Activated naive CD4-positive, alpha-beta T cell treated with anti-CD3 and anti-CD28 coated beads for 36 hours (primary cell): ENCODE measurements around the gene UBE2L3. TPM values are rescaled to one million over a fixed set of nuclear protein-coding genes. Genes with fewer than 3 reads are reported as not detected.
"Not testable (repeated sequence)": the region's sequence is repeated elsewhere in the genome, so short reads cannot be mapped to it uniquely, and the experiment has no call there.

Experiments used
- CTCF ChIA-PET: fragments of 350-600 bp; sonication (Branson Sonifier 250); formaldehyde crosslinking; loops from one replicate; lab custom pipeline; 2021; ENCODE audit warnings: antibody characterized with exemption; lab: Charles Lee
- DNase-seq: peaks from one replicate; pipeline ENCODE4 v3.0.0-alpha.2; 2020
- H3K27ac Mint-ChIP-seq: one replicate; pipeline ENCODE4 v1.8.0; 2021; ENCODE audit warnings: mild to moderate bottlenecking, mixed read lengths
- H3K27me3 Mint-ChIP-seq: one replicate; pipeline ENCODE4 v1.8.0; 2021; ENCODE audit warnings: low read depth, mixed read lengths
- H3K36me3 Mint-ChIP-seq: one replicate; pipeline ENCODE4 v1.8.0; 2021; ENCODE audit warnings: low read depth, mixed read lengths
- H3K4me1 Mint-ChIP-seq: one replicate; pipeline ENCODE4 v1.8.0; 2021; ENCODE audit warnings: low read depth, mixed read lengths
- H3K4me3 Mint-ChIP-seq: one replicate; pipeline ENCODE4 v1.8.0; 2021; ENCODE audit warnings: mild to moderate bottlenecking, moderate library complexity, mixed read lengths
- H3K9me3 Mint-ChIP-seq: one replicate; pipeline ENCODE4 v1.8.0; 2021; ENCODE audit warnings: mixed read lengths
- intact Hi-C: fragments of 100-400 bp; cut with micrococcal nuclease; formaldehyde crosslinking; loops from one replicate; pipeline ENCODE4 v1.15.1; 2023
- total RNA-seq, 2 experiments: library from RNA; stranded (reverse); gene quantifications; one replicate each; pipeline ENCODE4 v1.2.3, GENCODE V29; 2021

UBE2L3 gene
- 10 to 100 TPM; 49.1 to 50.1 TPM for total RNA-seq

- no peaks in the 10 kb centered on the region for H3K27me3 Mint-ChIP-seq
- H3K36me3 Mint-ChIP-seq = peaks cover 22% of the 10 kb centered on the region
- DNase-seq = peak; percentile 89
- peak within 1 kb of the TSS; percentile 93 for H3K4me3 Mint-ChIP-seq
- no peaks in the 10 kb centered on the region for H3K9me3 Mint-ChIP-seq
- intact Hi-C loops = loop anchor here (1.0 kb wide), 1 partner anchor 62 kb away; no protein-coding TSS in a partner anchor
- CTCF ChIA-PET = interaction anchor here (0.5 to 1.9 kb wide), 4 partner anchors 61 to 131 kb away, joined by 3 to 8 read pairs (median 4); no protein-coding TSS in a partner anchor
- H3K4me1 Mint-ChIP-seq = peaks cover 40% of the 10 kb centered on the region
- peak within 1 kb of the TSS; percentile 91 for H3K27ac Mint-ChIP-seq
Measured at GRCh38 chr22:21567456-21568346, at the start of gene UBE2L3. Gene UBE2L3 (plus strand): TSS chr22:21567714. CDS start chr22:21567745, 31 bp downstream.

DNA sequence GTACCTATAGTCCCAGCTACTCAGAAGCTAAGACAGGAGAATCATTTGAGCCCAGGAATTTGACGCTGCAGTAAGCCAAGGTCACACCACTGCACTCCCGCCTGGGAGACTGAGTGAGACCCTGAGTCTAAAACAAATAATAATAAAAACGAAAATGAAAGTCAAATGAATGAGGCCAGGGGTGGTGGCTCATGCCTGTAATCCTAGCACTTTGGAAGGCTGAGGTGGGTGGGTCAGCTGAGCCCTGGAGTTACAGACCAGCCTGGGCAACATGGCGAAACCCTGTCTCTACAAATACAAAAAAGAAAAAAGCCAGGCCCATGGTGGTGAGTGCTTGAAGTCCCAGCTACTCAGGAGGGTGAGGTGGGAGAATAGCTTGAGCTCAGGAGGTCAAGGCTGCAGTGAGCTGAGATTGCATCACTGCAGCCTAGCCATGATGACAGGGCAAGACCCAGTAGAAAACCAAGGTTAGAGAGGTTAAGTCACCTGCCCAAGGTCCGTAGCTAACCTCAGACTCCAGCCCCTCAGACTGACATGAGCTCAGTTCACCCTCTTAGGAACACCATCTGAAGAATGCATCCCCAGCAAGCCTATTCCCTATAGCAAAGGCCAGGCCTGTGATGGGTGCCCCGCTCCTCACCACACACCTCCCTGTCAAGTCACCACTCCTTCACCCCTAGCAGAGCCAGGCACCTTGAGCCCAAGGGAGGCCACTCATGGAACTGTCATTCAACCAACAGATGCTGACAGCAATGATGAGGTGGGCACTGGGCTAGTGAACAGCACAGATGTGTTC, 40.6 kb upstream of the UBE2L3 start:
- H3K36me3 Mint-ChIP-seq, H3K4me1 Mint-ChIP-seq, H3K4me3 Mint-ChIP-seq, CTCF ChIA-PET, H3K9me3 Mint-ChIP-seq, H3K27me3 Mint-ChIP-seq, intact Hi-C loops, H3K27ac Mint-ChIP-seq, DNase-seq: not testable (repeated sequence)

GRCh38 chr22:21531525-21531924, 36.0 kb upstream of the UBE2L3 start:
- H3K27ac Mint-ChIP-seq = not testable (repeated sequence)

GRCh38 chr22:21532863-21533648, 34.5 kb upstream of the UBE2L3 start:
- H3K27ac Mint-ChIP-seq, H3K4me3 Mint-ChIP-seq, H3K36me3 Mint-ChIP-seq, intact Hi-C loops, H3K4me1 Mint-ChIP-seq, H3K9me3 Mint-ChIP-seq, DNase-seq, H3K27me3 Mint-ChIP-seq, CTCF ChIA-PET: not testable (repeated sequence)

More at GRCh38 chr22:21531525-21531924, 36.0 kb upstream of the UBE2L3 start:
- intact Hi-C loops, H3K4me3 Mint-ChIP-seq, DNase-seq, H3K9me3 Mint-ChIP-seq, H3K4me1 Mint-ChIP-seq, H3K27me3 Mint-ChIP-seq, H3K36me3 Mint-ChIP-seq, CTCF ChIA-PET: not testable (repeated sequence)

GRCh38 chr22:21539862-21540261, 27.7 kb upstream of the UBE2L3 start:
- H3K9me3 Mint-ChIP-seq, H3K27ac Mint-ChIP-seq, H3K27me3 Mint-ChIP-seq, H3K4me1 Mint-ChIP-seq, DNase-seq, H3K4me3 Mint-ChIP-seq, intact Hi-C loops, H3K36me3 Mint-ChIP-seq, CTCF ChIA-PET: not testable (repeated sequence)

DNA sequence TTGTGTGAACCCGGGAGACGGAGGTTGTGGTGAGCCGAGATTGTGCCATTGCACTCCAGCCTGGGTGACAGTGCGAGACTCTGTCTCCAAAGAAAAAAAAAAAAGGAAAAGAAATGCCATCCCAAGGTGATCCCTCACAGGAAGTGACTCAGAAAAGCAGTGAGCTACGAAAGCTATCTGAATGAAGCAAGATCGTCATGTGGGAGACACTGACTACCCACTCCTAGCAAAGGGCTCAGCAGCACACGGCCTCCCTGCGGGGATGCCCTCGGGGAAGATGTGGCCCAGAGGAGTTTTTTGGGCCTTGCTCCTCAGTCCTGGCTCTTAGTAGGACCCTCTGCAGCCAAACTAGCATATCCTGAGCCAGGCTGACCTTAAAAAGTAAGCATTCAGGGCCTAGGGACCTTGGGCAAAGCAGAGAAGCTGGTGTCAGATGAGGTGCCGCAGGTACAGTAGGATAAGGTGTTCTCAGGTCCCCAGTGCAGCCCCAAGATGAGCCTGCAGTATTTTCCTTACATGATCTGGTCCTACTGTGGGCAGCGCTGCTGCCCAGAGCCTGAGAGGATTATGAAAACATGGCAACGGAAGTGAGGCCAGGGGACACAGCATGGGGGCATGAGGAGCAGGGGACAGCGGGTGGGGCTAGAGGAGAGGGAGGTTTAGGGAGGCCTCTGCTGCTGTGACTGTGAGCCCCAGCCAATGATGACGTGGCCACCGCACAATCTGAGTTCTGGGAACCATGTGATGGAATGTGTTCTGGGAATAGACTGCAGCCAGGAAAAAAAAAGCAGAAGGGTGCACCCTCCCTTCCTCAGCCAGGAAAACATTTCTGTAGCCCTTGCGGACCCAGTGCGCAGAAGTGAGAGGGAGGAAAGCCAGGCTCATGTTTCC, 22.8 kb upstream of the UBE2L3 start:
- CTCF ChIA-PET, H3K4me3 Mint-ChIP-seq, H3K36me3 Mint-ChIP-seq, intact Hi-C loops, H3K27me3 Mint-ChIP-seq, H3K4me1 Mint-ChIP-seq, H3K27ac Mint-ChIP-seq, H3K9me3 Mint-ChIP-seq, DNase-seq: not testable (repeated sequence)

DNA sequence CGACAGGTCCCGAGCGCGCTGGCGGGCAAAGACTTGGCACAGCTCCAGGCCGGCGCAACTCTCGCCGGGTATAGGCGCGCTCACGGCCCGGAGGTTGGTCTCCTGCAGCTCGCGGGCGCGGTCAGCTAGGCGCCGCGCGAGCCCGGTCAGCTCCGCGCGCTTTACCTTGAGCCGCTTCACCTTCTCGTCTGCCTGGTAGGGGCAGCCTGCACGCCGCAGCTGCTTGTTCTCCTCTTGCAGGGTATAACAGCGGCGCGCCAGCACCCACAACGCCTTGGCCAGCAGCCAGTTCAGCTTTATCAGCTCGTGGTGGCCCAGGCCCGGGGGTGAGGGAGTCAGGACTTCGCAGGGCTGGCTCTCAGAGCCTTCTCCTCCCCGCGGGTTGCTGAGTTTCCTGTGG, 18.0 kb upstream of the UBE2L3 start:
- H3K27ac Mint-ChIP-seq, H3K36me3 Mint-ChIP-seq, H3K27me3 Mint-ChIP-seq, intact Hi-C loops, H3K4me1 Mint-ChIP-seq, H3K4me3 Mint-ChIP-seq, H3K9me3 Mint-ChIP-seq, DNase-seq, CTCF ChIA-PET: not testable (repeated sequence)

DNA sequence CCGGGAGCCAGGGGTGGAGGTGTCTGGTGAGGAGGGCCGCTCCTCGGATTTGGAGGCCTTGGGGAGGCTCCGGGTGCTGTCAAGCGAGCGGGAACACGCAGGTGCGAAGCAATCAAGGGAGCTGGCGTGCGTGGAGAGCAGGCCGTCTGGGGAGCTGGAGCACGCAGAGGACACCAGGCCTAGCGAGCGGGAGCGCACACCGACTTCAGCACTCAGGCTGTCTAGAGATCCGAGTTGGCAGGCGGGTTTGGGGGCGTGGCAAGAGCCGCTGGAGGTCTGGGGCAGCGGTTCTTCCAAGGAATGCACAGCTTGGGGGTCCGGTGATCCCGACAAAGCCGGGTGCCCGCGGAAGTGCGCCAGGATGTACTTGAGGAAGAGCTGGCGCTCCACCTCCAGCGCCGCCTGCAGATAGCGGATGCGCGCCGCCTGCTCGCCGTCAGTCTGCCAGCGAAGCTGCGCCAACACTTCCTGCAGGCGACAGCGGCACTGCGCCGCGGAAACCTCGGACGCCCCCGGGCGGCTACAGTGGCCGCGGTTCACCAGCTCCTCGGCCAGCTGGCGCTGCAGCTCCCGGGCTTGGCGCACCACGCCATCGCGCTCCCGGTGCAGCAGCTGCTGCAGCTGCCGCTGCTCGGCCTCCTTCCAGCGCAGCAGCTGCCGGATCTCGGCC, 17.4 kb upstream of the UBE2L3 start:
- CTCF ChIA-PET = not testable (repeated sequence)

DNA sequence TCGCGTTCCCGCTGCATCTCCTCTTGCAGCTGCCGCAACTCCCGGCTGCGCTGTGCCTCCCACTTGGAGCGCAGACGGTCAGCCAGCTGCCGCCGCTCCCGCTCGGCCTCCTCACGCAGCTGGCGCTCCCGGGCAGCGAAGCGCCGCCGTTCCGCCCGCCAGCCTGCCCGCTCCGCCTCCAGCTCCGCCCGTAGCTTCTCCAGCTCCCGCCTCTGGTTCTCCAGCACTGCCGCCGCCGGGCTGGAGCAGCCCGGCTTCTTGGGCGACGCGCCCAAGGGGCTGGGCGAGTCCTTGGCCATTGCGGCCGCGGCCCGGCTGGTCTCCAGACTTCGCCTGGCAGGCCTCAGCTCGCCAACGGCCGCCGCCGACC, 16.9 kb upstream of the UBE2L3 start:
- H3K4me1 Mint-ChIP-seq, H3K4me3 Mint-ChIP-seq, DNase-seq, H3K36me3 Mint-ChIP-seq, H3K27me3 Mint-ChIP-seq, H3K27ac Mint-ChIP-seq, H3K9me3 Mint-ChIP-seq, CTCF ChIA-PET, intact Hi-C loops: not testable (repeated sequence)

More for the DNA sequence above, 17.4 kb upstream of the UBE2L3 start:
- H3K4me1 Mint-ChIP-seq, intact Hi-C loops, H3K4me3 Mint-ChIP-seq, DNase-seq, H3K9me3 Mint-ChIP-seq, H3K36me3 Mint-ChIP-seq, H3K27me3 Mint-ChIP-seq, H3K27ac Mint-ChIP-seq: not testable (repeated sequence)

DNA sequence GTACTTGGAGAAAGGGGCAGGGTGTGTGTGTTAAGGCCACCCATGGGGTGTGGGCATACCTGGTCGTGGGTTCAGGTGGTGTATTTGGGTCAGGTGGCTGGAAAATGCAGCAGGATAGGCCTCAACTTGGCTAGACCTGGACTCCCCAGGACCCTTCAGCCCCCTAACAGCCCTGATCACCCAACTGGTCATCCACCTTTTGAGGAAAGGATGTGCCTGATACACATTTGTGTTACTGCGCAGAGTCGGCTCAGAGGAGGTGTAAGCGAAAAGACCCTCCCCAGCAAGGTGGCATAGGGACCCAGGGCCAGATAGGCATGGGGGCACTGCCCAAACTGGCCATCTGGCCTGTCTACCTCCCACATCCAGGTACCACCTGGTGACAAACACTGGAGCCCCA, 16.2 kb upstream of the UBE2L3 start, which contains the start of gene RIMBP3C:
Gene RIMBP3C, minus strand, starts transcription at position 101 of the 400 bp plus-strand sequence. CDS start 485 bp downstream, outside the sequence.
- H3K9me3 Mint-ChIP-seq, H3K27ac Mint-ChIP-seq, CTCF ChIA-PET, intact Hi-C loops, DNase-seq, H3K4me3 Mint-ChIP-seq, H3K27me3 Mint-ChIP-seq, H3K4me1 Mint-ChIP-seq, H3K36me3 Mint-ChIP-seq: not testable (repeated sequence)
